Stimulated activated CD4-positive, alpha-beta T cell treated with anti-CD3 and anti-CD28 coated beads, Interleukin-4, amount 100 ng/mL, for 48 hours (primary cell): ENCODE measurements around the gene TMEM132D.
"Not testable (repeated sequence)": the region's sequence is repeated elsewhere in the genome, so short reads cannot be mapped to it uniquely, and the experiment has no call there.

Source experiments
- DNase-seq, 2 donors: peaks; one replicate each; pipeline ENCODE4 v3.0.0-alpha.2; 2020; ENCODE audit warnings: low read depth in 2 of 2

TMEM132D gene

GRCh38 chr12:129067491-129067890 lies 836.3 kb downstream of the TMEM132D start:
- no peak for DNase-seq

- DNase-seq = no peak
Measured at GRCh38 chr12:129064209-129064855, 839.5 kb downstream of the TMEM132D start.

GRCh38 chr12:129063600-129063999 lies 840.2 kb downstream of the TMEM132D start:
- no peak for DNase-seq

- DNase-seq = no peak
Measured at GRCh38 chr12:129053232-129053631, 850.6 kb downstream of the TMEM132D start.

- no peak for DNase-seq
Measured at GRCh38 chr12:129052373-129052772, 851.5 kb downstream of the TMEM132D start.

GRCh38 chr12:129049917-129050316 lies 853.9 kb downstream of the TMEM132D start:
- DNase-seq = no peak

GRCh38 chr12:129043334-129043733 lies 860.5 kb downstream of the TMEM132D start:
- DNase-seq = not testable (repeated sequence)

- no peak for DNase-seq
Measured at GRCh38 chr12:129036135-129036534, 867.7 kb downstream of the TMEM132D start.

- no peak for DNase-seq
Measured at GRCh38 chr12:129034558-129035289, 869.1 kb downstream of the TMEM132D start.

- DNase-seq = no peak
Measured at GRCh38 chr12:129028844-129029243, 875.0 kb downstream of the TMEM132D start.

- DNase-seq = no peak
Measured at GRCh38 chr12:129025055-129025454, 878.8 kb downstream of the TMEM132D start.
